Measurements from ENCODE around the gene PDE10A.

The PDE10A gene

GRCh38 chr6:165677091-165677490, 14.1 kb upstream of the PDE10A start:
- no peak for DNase-seq

GRCh38 chr6:165676435-165677068, 13.5 kb upstream of the PDE10A start:
- no peak for DNase-seq

GRCh38 chr6:165675120-165675519, 12.1 kb upstream of the PDE10A start:
- DNase-seq = no peak

GRCh38 chr6:165674155-165675029, 11.4 kb upstream of the PDE10A start:
- DNase-seq = no peak

- no peak for DNase-seq
Measured at GRCh38 chr6:165671222-165671768, 8.3 kb upstream of the PDE10A start.

GRCh38 chr6:165668951-165669350, 5.9 kb upstream of the PDE10A start:
- DNase-seq = no peak

GRCh38 chr6:165665384-165665672, 2.3 kb upstream of the PDE10A start:
- DNase-seq = no peak

- DNase-seq = no peak
Measured at GRCh38 chr6:165664559-165665383, 1.7 kb upstream of the PDE10A start.

- no peak for DNase-seq
Measured at GRCh38 chr6:165663736-165664558, 906 bp upstream of the PDE10A start.

- DNase-seq = no peak
Measured at GRCh38 chr6:165663377-165663735, 315 bp upstream of the PDE10A start.

- no peak for DNase-seq
Measured at GRCh38 chr6:165662041-165662748, 846 bp downstream of the PDE10A start.

GRCh38 chr6:165661664-165662025, 1.4 kb downstream of the PDE10A start:
- no peak for DNase-seq

GRCh38 chr6:165660857-165661663, 2.0 kb downstream of the PDE10A start:
- no peak for DNase-seq

- no peak for DNase-seq
Measured at GRCh38 chr6:165659945-165660856, 2.8 kb downstream of the PDE10A start.

- no peak for DNase-seq
Measured at GRCh38 chr6:165658395-165659058, 4.5 kb downstream of the PDE10A start.

GRCh38 chr6:165657325-165657680, 5.7 kb downstream of the PDE10A start:
- no peak for DNase-seq

- no peak for DNase-seq
Measured at GRCh38 chr6:165656581-165657324, 6.3 kb downstream of the PDE10A start.

GRCh38 chr6:165655191-165655590, 7.8 kb downstream of the PDE10A start:
- no peak for DNase-seq

- no peak for DNase-seq
Measured at GRCh38 chr6:165654144-165654543, 8.9 kb downstream of the PDE10A start.
